Fibroblast of pulmonary artery (primary cell): ENCODE measurements around the gene ARHGEF11.
A peak's percentile ranks its signal among the peaks of the same experiment; 100 is the strongest.

ENCODE experiments used
- DNase-seq: peaks from one replicate; pipeline ENCODE4 v3.0.0-alpha.2; 2010; ENCODE audit warnings: low read depth
- H3K4me3 ChIP-seq: replicated peaks from 2 replicates; pipeline ENCODE4 v1.5.1; 2011; ENCODE audit warnings: low read depth, mild to moderate bottlenecking, control low read depth, low read length, moderate library complexity
- CTCF ChIP-seq: IDR thresholded peaks from 2 replicates; pipeline ENCODE4 v1.5.1; 2011; ENCODE audit warnings: mild to moderate bottlenecking, control low read depth, low read length, inconsistent platforms; ENCODE audit errors: missing control alignments

Gene ARHGEF11

GRCh38 chr1:157034137-157034800, 11.3 kb downstream of the ARHGEF11 start:
- peak; percentile 20 for DNase-seq
- no peak for TF ChIP-seq CTCF
- H3K4me3 ChIP-seq: no peak overlapping the region

- no peak for TF ChIP-seq CTCF
- DNase-seq: no peak
- no peak overlapping the region for H3K4me3 ChIP-seq
Measured at GRCh38 chr1:157033357-157033876, 12.1 kb downstream of the ARHGEF11 start.

- DNase-seq: no peak
- no peak overlapping the region for H3K4me3 ChIP-seq
- no peak for TF ChIP-seq CTCF
Measured at GRCh38 chr1:157032303-157032702, 13.2 kb downstream of the ARHGEF11 start.

GRCh38 chr1:157030728-157031127, 14.8 kb downstream of the ARHGEF11 start:
- no peak overlapping the region for H3K4me3 ChIP-seq

GRCh38 chr1:157028674-157029073, 16.9 kb downstream of the ARHGEF11 start:
- H3K4me3 ChIP-seq: no peak overlapping the region
- no peak for TF ChIP-seq CTCF
- no peak for DNase-seq

More at GRCh38 chr1:157030728-157031127, 14.8 kb downstream of the ARHGEF11 start:
- TF ChIP-seq CTCF: no peak
- DNase-seq: no peak

GRCh38 chr1:157025856-157026255, 19.7 kb downstream of the ARHGEF11 start:
- no peak overlapping the region for H3K4me3 ChIP-seq
- peak; percentile 64 for DNase-seq
- TF ChIP-seq CTCF: no peak

- H3K4me3 ChIP-seq: no peak overlapping the region
- no peak for TF ChIP-seq CTCF
- no peak for DNase-seq
Measured at GRCh38 chr1:157025385-157025784, 20.2 kb downstream of the ARHGEF11 start.
